SIG-M5 treated with dmso at 0.1 percent for 504 hours (cell line): ENCODE results near the gene OR2W3.

Experiments
- DNase-seq: peaks from one replicate; lab custom pipeline; 2025; ENCODE audit not compliant: unreplicated experiment; lab: John Stamatoyannopoulos, UW

The OR2W3 gene

GRCh38 chr1:247895163-247895637, at the start of gene OR2W3:
Gene OR2W3 (plus strand): TSS chr1:247895587. CDS start chr1:247895587, 0 bp downstream.
- DNase-seq: no peak

DNA sequence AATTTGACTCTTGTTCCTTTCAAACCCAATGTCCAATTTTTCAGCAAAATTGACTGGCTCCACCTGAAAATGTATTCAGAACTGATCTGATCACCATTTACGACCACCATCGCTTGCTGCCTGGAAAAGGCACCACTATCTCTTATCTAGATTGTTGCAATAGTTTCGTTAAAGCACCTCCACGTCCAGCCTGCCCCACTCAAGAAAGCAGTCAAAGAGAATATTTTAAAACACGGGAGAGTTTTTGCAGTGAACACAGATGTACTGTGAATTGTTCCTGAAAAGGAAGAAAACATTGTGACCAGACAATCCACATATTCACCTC, 49.7 kb upstream of the OR2W3 start:
- no peak for DNase-seq

DNA sequence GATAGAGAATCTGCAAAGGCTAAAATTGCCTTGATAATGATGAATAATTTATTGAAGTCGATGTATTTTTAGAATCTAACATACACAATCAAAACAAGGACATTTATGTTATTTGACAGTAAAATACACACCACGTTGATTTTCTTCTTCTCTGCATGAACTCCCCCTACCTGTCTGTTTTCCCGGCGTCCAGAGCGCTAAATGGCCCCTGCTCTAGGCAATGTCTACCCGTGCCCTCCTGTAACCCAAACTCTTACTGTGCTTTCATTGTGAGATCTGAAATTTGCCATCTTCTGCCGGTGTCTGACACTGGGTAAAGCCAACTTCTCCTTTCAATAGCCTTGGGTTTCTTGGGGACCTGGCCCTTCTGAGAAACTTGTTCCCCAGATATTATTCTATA, 47.0 kb upstream of the OR2W3 start:
- no peak for DNase-seq

- DNase-seq: no peak
Measured at GRCh38 chr1:247849616-247850015, 45.8 kb upstream of the OR2W3 start.

- no peak for DNase-seq
Measured at GRCh38 chr1:247854899-247855545, 40.4 kb upstream of the OR2W3 start.

GRCh38 chr1:247855911-247856310, 39.5 kb upstream of the OR2W3 start:
- DNase-seq: no peak

DNA sequence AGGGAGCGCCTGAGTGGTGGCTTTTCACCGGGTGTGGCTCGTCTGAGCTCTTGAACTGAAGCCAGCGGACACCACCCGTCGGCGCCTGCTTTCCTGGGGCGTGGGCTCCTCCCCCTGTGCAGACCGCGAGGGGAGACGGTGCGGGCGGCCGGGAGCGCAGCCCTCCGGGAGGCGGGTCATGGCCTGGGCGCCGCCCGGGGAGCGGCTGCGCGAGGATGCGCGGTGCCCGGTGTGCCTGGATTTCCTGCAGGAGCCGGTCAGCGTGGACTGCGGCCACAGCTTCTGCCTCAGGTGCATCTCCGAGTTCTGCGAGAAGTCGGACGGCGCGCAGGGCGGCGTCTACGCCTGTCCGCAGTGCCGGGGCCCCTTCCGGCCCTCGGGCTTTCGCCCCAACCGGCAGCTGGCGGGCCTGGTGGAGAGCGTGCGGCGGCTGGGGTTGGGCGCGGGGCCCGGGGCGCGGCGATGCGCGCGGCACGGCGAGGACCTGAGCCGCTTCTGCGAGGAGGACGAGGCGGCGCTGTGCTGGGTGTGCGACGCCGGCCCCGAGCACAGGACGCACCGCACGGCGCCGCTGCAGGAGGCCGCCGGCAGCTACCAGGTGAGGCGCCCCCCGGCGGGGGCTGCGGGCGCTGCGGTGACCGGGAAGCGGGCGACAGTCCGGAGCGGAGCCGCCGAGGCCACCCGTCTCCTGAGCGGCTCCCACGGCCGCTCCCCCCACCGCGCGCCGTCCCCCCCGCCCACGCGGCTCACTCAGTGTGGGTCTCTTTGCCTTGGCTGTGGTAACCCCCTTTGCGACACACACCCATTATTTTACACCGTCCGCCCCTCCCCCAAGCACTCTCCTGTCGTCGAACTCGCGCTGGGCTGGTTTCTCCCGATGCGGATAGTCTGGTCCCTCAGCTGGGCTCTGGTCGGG, 38.1 kb upstream of the OR2W3 start, which contains the start of gene TRIM58:
Gene TRIM58, plus strand, starts transcription at position 119 of the 916 bp plus-strand sequence. Its CDS starts 60 bp downstream, at position 179.
- no peak for DNase-seq

DNA sequence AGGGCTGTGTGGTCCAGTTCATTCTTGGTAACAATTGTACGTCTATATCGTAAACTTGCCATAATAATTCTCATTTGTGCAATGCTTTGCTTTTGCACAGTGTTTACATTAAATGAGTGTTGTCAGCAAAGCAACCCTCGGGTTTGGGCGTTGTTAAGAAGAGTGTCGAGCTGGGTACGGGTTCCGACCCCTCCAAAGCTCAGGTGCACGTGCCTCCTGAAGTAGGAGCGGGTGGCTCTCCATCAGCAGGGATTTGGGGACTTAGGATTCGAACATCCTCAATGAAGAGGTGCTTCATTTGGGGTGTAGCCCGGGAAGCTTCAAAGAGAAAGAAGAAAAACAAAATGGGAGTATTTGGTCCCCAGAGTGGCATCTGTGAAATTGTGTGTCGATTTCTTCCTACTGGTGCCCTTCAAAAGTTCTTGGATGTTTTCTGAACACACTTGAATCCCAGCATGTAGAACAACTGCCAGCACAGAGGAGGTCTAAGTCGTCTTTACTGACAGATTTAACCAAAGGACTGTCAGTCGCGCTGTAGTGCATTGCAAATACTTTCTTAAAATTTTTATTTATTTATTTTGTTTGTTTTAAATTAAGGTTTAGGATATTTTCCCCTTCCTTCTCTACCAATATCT, 37.3 kb upstream of the OR2W3 start:
- no peak for DNase-seq

DNA sequence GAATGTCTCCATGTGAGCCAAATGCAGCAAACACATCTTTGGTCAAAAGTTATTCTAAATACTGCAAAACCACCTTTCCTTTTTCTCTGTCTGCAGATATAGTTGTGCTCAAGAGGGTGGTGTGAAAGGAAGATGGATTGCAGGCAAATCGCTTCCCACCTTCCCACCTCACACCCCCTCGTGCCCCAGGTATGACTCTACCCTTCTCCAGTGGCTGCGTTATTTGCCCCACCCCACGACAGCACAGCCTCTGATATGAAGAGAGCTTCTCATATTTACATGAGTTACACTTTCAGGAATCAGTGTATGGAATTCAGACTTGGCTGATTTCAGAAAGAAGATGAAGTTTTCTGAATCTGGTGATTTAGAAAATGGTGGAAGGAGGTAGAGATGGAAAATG, 32.6 kb upstream of the OR2W3 start:
- no peak for DNase-seq

- DNase-seq: no peak
Measured at GRCh38 chr1:247864644-247865043, 30.7 kb upstream of the OR2W3 start.

DNA sequence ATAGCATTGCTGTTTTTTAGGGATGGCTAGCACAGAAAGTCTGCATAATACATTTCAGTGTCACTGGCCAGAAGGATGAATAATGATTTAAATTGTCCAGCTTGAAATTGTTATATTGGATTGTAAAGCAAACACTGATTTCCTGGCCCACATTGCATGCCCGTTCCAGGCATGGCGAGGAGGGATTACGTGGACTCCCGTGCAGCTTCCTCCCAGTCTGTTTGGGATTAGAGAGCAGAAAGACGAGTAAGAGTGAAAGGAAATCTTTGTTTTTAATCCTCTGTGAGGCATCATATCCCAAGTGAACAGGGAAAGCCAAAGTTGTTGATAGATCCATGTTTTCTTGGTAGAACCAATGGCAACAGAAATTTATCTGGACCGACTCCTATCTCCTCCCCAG, 30.0 kb upstream of the OR2W3 start:
- DNase-seq: no peak

DNA sequence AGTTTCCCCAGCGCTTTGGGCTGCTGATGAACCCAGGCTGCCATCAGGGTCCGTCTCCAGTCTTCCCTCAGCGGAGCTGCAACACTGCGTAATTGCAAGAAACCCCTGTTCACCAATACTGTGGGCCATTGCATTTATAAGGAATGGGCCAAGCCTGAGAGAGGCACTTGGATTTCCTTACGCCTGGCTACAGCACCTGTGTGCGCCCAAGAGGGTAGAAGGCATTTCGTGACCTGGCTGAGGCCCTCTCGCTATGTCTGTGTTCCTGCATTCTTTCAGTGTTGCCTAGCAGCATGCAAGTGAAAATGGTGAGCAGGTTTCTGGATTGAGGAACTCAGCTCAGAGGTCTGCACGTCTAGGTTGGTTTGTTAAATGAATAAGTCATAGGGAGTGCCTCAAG, 12.0 kb upstream of the OR2W3 start:
- DNase-seq: no peak

DNA sequence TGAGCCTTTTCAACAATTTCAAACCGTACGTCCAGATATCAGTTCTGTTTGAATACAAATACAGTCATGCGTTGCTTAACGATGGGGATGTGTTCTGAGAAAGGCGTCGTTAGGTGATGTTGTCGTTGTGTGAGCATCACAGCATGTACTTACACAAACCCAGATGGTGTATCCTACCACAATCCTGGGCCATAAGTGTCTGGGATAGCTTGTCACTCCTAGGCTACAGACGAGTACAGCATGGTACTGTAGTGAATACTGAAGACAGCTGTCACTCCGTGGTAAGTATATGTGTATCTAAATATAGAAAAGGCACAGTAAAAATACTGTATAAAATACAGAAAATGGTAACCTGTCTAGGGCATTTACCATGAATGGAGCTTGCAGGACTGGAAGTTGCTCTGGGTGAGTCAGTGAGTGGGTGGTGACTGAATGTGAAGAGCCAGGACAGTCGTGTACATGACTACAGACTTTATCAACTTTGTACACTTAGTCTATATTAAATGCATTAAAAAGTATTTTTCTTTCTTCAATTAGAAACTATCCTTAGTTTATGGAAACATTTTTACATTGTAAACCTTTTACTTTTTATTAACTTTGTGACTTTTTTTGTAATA, 10.5 kb upstream of the OR2W3 start:
- no peak for DNase-seq

GRCh38 chr1:247895976-247896375, 589 bp downstream of the OR2W3 start:
- DNase-seq: no peak

- DNase-seq: no peak
Measured at GRCh38 chr1:247904122-247904521, 8.7 kb downstream of the OR2W3 start.

GRCh38 chr1:247905181-247905580, 9.8 kb downstream of the OR2W3 start:
- DNase-seq: no peak

GRCh38 chr1:247905910-247906503, 10.6 kb downstream of the OR2W3 start:
- DNase-seq: no peak

GRCh38 chr1:247906504-247907047, 11.2 kb downstream of the OR2W3 start:
- peak; percentile 39 for DNase-seq

DNA sequence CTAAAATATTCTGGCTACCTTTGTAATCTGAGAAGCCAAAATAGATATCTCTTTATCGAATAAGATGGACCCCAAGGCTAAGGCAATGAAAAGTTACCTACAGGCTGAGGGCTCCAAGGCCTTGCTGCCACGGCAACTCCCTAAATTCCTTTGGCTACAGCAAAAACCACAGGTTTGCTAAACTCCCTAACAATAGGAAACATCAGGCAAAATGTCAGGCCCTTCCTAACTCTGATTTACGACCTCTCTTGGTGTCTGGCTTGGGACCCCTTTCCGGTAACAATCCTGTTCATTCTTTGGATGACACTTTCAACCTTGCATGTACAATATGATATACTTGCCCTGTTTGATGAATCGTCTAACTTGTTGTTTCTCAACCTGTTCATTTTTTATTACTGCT, 13.4 kb downstream of the OR2W3 start:
- DNase-seq: no peak

DNA sequence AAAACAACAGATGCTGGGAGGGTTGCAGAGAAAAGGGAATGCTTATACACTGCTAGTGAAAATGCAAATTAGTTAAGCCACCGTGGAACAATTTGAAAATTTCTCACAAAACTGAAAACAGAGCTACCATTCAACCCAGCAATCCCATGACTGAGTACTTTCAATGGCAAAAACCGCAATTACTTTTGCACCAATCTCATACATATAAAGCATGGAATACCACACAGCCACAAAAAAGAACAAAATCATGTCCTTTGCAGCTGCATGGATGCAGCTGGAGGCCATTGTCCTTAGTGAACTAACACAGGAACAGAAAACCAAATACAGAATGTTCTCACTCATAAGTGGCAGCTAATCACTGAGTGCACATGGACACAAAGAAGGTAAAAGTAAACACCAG, 18.4 kb downstream of the OR2W3 start:
- no peak for DNase-seq
